ENCODE data around the gene TNFRSF14.

The TNFRSF14 gene

GRCh38 chr1:2516946-2517345 is 39.2 kb upstream of the TNFRSF14 start:
- TF ChIP-seq, protein P1, sequence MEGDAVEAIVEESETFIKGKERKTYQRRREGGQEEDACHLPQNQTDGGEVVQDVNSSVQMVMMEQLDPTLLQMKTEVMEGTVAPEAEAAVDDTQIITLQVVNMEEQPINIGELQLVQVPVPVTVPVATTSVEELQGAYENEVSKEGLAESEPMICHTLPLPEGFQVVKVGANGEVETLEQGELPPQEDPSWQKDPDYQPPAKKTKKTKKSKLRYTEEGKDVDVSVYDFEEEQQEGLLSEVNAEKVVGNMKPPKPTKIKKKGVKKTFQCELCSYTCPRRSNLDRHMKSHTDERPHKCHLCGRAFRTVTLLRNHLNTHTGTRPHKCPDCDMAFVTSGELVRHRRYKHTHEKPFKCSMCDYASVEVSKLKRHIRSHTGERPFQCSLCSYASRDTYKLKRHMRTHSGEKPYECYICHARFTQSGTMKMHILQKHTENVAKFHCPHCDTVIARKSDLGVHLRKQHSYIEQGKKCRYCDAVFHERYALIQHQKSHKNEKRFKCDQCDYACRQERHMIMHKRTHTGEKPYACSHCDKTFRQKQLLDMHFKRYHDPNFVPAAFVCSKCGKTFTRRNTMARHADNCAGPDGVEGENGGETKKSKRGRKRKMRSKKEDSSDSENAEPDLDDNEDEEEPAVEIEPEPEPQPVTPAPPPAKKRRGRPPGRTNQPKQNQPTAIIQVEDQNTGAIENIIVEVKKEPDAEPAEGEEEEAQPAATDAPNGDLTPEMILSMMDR (IDR thresholded peaks at IDR 0.05; ENCODE audit: control insufficient read depth, insufficient read depth, low read depth, low read length, missing control alignments): no peak
- no peak overlapping the region for H3K4me3 ChIP-seq (ENCODE audit: control insufficient read depth, low read depth, low read length)
- DNase-seq (ENCODE audit: low read depth): no peak

GRCh38 chr1:2517966-2518365 is 38.2 kb upstream of the TNFRSF14 start:
- no peak overlapping the region for H3K4me3 ChIP-seq (ENCODE audit: control insufficient read depth, low read depth, low read length)
- no peak for DNase-seq (ENCODE audit: low read depth)
- TF ChIP-seq, protein P1 (IDR thresholded peaks at IDR 0.05; ENCODE audit: control insufficient read depth, insufficient read depth, low read depth, low read length, missing control alignments): no peak

- DNase-seq (ENCODE audit: low read depth): no peak
- TF ChIP-seq, protein P1 (IDR thresholded peaks at IDR 0.05; ENCODE audit: control insufficient read depth, insufficient read depth, low read depth, low read length, missing control alignments): no peak
- H3K4me3 ChIP-seq (ENCODE audit: control insufficient read depth, low read depth, low read length): no peak overlapping the region
Observed at GRCh38 chr1:2518528-2518927, 37.6 kb upstream of the TNFRSF14 start.

DNA sequence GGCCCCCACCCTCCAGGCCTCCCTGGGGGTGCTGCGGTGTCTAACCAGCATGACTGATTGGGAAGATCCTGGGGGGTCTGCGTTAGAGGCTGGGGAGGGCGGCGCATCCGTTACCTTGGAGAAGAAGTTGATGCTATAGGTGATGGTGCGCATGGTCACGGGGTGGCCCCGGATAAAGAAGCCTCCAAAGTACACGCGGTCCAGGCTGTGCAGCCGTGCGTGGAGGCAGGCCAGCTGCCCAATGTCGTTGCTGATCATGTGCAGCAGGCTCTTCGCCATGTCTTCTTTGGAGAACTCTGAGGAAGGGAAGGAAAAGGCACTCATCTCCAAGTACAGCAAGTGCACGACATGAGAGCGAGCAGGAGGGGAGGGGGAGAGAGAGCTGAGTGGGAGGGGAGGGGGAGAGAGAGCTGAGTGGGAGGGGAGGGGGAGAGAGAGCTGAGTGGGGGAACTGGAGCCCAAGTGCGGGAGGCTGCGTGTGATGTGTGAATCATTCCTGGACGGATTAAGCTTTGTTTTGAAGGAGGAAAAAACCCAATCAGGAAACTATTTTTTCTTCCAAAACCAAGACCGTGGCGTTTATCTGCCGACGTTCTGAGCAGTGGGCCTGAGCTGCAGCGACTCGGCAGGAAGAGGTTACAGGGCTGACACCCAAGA is 37.0 kb upstream of the TNFRSF14 start:
- TF ChIP-seq, protein P1 (IDR thresholded peaks at IDR 0.05; ENCODE audit: control insufficient read depth, insufficient read depth, low read depth, low read length, missing control alignments): no peak
- no peak for DNase-seq (ENCODE audit: low read depth)
- no peak overlapping the region for H3K4me3 ChIP-seq (ENCODE audit: control insufficient read depth, low read depth, low read length)

GRCh38 chr1:2519729-2520128 is 36.4 kb upstream of the TNFRSF14 start:
- no peak overlapping the region for H3K4me3 ChIP-seq (ENCODE audit: control insufficient read depth, low read depth, low read length)
- TF ChIP-seq, protein P1 (IDR thresholded peaks at IDR 0.05; ENCODE audit: control insufficient read depth, insufficient read depth, low read depth, low read length, missing control alignments): no peak
- DNase-seq (ENCODE audit: low read depth): no peak

DNA sequence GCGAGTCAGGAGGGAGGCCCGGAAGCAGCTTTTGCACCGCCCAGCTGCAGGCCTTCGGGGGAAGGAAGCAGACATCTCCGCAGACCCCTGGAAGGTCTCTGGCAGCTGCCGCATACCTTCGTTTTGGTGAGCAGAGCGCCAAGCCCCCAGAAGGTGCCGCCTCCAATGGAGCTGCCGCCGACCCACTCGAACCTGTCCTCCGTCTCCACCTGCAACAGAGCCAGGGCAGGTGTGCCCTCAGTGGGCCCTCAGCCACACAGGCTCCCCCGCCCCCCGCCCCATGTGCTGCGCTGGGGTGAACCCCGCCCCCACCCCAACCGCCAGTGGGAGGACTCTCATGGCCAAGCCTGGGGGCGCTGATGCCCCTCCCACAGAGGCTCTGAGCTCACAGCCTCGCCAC is 36.0 kb upstream of the TNFRSF14 start:
- TF ChIP-seq, protein P1 (IDR thresholded peaks at IDR 0.05; ENCODE audit: control insufficient read depth, insufficient read depth, low read depth, low read length, missing control alignments): no peak
- no peak overlapping the region for H3K4me3 ChIP-seq (ENCODE audit: control insufficient read depth, low read depth, low read length)
- DNase-seq (ENCODE audit: low read depth): no peak

Data from AG09309 (cell line).